Activated gamma-delta T cell treated with Interleukin-2 at 50 U/mL for 16 hours (primary cell): Measurements from ENCODE around the gene LARP4.
"Not testable (repeated sequence)": the region's sequence is repeated elsewhere in the genome, so short reads cannot be mapped to it uniquely, and the experiment has no call there.

Source experiments
- DNase-seq: peaks from one replicate; pipeline ENCODE4 v3.0.0-alpha.2; 2020

The LARP4 gene

DNA sequence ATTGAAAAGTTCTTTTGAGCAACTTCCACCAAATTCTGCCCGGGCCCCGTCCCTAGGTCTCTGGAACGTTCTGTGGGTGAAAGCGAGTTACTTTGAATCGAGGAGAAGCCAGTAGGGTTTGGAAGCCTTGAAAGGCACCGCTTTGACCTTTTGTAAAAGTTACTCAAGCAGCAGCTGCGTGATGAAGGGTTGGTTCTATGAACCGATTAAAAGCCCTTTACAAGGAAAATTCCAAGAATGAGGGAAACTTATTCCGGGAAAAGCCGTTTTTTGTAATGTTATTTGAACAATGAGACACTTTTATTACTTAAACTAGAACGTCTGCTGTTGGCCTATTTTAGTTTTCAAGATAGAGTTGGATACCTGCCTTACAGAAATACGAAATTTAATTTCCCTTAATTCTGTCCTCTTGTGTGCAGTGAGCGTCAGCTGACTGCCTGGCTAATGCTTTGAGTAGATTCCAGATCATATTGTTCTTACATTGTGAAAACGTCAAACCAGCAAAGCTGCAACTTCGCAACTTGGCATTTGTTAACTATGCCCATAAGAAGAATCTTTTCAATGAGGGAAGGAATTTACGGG, 906 bp downstream of the LARP4 start:
- DNase-seq: no peak

DNA sequence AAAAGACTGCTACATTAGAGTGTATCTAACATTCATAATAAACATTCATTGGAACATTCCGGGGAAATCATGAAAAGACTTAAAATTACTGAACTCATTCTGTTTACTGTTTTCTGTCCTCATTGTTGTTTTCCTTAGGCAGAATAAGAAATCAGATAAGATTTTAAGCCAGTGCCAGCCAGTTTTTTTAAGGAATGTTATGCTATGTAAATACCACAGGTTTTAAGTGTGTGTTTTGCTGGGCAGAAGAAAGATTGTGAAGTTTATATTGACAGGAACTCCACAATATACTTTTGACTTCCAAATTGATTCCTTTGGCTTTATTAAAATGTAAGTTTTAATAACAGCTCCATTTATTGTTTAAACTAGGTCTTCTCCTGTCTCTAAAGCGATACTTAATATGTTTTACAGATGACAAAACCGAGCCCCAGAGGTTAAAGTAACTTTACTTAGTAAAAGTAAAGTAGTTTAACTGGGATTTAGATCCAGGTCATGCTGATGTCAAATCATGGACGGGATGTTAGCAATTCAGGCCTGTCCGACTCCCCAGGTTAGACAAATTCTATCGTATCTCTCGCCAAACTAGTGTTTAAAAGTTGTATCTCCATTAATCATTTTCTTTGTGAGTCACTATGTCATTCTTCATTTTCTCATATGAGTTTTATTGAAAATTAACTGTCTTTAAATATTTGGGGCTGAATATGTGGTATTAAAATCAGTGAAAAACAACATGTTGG, 1.7 kb downstream of the LARP4 start:
- no peak for DNase-seq

DNA sequence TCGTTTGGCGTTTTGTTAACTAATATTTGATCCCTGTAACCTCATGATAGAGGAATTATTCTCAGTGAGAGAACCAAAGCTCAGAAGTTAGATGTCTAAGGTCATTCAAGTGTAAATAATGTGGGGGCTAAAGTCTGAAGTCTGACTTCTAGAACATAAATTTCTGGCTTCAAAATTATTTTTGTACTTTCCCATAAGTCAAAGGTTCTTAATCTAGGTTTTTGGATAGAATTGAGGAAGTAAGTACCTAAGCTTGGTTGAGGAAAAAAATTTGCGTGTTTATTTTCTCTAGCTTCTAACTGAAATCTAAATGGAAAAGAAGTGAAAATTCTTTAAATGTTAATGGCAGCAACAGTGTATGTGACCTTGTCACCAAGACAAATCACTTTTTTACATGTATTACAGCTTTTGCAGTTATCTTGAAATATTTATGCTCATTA, 2.3 kb downstream of the LARP4 start:
- no peak for DNase-seq

DNA sequence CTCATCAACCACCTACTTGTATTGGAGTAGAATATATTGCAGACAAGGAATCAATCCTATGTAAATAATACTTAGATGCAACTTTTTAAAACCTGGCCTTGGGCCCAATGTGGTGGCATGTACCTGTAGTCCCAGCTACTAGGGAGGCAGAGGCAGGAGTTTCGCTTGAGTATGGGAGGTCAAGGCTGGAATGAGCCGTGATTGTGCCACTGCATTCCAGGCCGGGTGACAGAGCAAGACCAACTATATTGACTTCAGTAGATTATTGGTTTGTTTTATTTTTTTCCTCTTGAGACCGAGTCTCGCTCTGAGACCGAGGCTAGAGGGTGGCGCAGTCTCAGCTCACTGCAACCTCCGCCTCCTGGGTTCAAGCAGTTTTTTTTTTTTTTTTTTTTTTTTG, 3.6 kb downstream of the LARP4 start:
- no peak for DNase-seq

- no peak for DNase-seq
These were observed 10.5 kb downstream of the LARP4 start for GRCh38 chr12:50411051-50411660.

GRCh38 chr12:50415899-50416479, 15.3 kb downstream of the LARP4 start:
- DNase-seq: no peak

DNA sequence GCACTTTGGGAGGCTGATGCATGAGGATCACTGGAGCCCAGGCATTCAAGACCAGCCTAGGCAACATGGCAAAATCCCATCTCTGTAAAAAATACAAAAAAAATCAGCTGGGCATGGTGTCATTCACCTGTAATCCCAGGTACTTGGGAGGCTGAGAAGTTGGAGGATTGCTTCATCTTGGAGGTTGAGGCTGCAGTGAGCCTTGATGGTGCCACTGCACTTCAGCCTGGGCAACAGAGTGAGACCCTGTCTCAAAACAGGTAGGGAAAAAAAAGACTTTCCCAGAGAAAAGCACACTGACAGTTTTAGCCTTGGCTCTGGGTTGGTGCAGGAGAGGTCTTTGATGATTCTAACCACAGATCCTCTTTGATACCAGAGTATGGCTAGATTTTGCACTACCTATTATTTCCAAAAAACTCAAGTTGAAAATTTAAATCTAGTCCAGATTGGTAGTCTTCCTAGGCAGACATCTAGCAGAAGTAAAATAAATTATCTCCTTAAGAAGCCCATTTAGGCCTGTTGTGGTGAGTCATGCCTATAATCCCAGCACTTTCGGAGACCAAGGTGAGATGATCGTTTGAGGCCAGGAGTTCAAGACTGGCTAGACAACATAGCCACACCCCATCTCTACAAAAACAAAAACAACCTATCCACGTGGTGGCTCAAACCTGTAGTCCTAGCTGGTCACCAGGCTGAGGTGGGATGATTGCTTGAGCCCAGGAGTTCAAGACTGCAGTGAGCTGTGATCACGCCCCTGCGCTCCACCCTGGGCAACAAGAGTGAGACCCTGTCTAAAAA, 18.6 kb downstream of the LARP4 start:
- no peak for DNase-seq

GRCh38 chr12:50422855-50423254, 22.2 kb downstream of the LARP4 start:
- not testable (repeated sequence) for DNase-seq

GRCh38 chr12:50423342-50423741, 22.7 kb downstream of the LARP4 start:
- not testable (repeated sequence) for DNase-seq

DNA sequence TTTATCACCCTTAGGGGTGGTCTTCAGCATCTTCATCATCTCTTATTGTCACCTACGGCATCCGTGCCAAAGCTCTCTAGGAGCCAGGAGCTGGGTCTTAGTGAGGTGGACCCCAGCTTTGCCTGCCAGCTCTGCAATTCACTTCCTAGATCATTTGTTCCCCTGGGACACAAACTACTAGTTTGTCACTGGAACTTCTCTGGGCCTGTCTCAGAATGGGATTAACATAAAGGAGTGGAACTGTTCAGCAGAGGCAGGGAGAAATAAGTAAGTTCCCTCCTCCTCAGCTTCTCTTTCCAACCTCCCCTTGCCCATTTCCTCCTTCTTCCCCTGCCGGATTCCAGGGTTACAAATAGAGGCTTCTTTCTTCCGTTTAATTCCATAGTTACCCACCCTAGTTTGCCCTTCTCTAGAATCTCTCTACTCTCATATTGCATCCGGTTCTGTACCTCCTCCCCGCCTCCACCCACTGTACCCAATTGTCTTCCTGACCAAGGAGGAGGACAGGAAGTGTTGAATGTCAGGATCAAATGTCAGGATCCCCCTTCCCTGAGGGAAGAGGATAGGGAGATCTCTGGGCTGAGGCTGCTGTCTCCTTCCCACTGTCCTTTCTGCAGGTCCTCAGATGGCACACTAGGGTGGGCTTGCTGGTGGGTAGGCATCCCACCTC, 25.0 kb downstream of the LARP4 start:
- no peak for DNase-seq

GRCh38 chr12:50431656-50432055, 31.0 kb downstream of the LARP4 start:
- not testable (repeated sequence) for DNase-seq

DNA sequence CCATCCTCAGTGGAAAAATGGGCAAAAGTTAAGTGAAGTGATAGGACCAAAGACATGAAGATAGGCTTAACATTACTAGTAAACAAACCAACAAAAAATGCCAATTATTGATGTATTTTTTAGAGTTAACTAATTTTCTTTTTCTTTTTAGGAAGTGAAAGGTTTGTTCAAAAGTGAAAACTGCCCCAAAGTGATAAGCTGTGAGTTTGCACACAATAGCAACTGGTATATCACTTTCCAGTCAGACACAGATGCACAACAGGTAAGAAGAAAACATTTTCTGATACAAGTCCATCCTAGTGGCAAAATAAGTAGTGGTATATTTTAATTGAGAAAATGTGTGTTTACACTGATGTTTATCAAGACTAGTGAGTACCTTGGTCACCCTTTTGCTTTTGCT, 39.6 kb downstream of the LARP4 start:
- no peak for DNase-seq

GRCh38 chr12:50441763-50442162, 41.1 kb downstream of the LARP4 start:
- DNase-seq: no peak

DNA sequence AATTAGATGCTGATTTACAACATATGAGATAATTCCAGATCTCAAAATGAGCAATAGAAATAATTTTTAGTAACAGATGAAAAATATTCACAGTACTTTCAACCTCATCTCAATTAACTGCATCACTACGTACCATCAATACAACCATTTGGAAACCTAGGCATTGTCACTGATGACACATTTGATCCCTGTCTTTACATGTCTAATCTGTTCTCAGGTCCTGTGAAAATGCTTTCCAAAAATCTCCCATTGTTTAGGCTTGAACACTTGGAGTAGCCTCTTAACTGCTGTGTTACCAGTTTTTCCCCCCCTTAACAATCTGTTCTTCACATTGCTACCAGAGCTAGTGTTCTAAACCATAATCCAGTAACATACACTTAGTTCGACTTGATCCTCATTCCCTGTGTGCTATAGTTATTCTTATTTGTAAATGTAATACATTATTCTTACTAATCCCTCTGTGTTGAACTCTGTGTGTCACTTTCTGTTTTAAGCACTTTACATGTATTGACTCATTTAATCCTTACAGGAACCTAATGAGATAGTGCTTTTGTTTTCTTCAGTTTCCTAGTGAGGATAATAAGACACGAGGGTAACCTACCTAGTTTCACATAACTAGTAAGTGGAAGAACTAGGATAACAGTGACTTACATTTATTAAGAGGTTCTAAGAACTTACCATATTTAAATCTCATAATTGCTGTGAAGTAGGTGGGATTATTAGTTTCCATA, 41.7 kb downstream of the LARP4 start:
- DNase-seq: no peak

DNA sequence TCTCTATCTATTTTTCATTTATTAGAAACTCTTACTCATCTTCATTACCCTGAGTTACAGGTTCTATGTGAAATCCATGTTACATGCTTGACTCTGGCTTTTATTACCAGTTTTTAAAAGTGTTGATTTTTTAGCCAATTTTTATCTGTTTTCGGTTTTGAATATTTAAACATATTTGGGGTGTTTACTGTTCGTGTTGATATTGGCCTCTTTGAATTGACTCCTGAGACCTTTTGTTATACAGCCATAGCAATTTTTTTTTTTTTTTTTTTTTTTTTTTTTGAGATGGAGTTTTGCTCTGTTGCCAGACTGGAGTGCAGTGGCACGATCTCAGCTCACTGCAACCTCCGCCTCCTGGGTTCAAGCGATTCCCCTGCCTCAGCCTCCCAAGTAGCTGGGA, 49.0 kb downstream of the LARP4 start:
- not testable (repeated sequence) for DNase-seq

GRCh38 chr12:50452795-50453194, 52.1 kb downstream of the LARP4 start:
- no peak for DNase-seq

- no peak for DNase-seq
These were observed 53.2 kb downstream of the LARP4 start for GRCh38 chr12:50453872-50454271.

DNA sequence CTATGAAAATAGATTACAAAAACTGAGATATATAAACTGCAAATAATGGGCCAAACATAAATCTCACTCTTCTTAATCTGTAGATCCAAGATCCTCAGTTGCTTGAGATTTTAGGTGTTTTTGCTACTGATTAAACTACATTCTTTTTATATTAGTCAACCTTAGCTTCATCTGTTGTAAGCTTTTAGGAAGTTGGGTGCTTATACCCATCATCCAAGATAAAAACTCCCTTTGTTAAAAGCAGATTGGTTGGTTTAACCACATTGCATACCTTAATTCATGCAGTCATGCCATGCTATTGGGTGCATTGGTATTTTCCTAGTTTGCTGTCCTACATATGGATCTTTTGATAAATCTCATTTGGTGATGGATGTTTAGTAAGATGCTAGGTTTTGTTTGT, 57.9 kb downstream of the LARP4 start:
- DNase-seq: no peak

DNA sequence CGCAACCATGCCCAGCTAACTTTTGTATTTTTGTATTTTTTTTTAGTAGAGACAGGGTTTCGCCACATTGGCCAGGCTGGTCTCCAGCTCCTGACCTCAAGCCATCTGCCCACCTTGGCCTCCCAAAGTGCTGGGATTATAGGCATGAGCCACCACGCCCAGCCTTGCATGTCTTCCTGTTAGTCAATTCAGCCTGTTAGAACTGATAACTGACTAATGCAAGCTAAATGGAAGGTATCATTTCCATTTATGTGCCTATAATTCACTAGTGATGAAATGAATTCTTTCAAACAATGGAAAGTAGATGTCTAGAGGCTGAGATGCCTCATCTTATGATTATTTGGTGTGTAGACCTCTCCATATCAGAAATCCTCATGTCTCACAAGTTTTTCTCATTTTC, 66.8 kb downstream of the LARP4 start:
- DNase-seq: no peak

GRCh38 chr12:50477241-50477832, 76.7 kb downstream of the LARP4 start:
- no peak for DNase-seq

GRCh38 chr12:50482571-50482970, 81.9 kb downstream of the LARP4 start:
- no peak for DNase-seq
